K562 (cell line): Measurements from ENCODE around the gene TBX1. TPM values are rescaled to one million over a fixed set of nuclear protein-coding genes. Genes with fewer than 3 reads are reported as not detected.

Source experiments
- BRD4 ChIP-seq: fragments of 200-600 bp; sonication (generic); IDR thresholded peaks from 2 replicates; pipeline ENCODE4 v1.6.1; 2017; ENCODE audit warnings: inconsistent platforms
- CBFA2T2 ChIP-seq: fragments of 450-650 bp; conservative IDR thresholded peaks from 2 replicates; pipeline ENCODE4 v1.6.1; 2017; ENCODE audit warnings: mild to moderate bottlenecking
- GABPB1 ChIP-seq: sonication (generic); formaldehyde crosslinking; IDR thresholded peaks from 2 replicates; pipeline ENCODE4 v1.8.0; 2022; ENCODE audit warnings: mild to moderate bottlenecking, missing genetic modification reagents
- KDM1A ChIP-seq, 2 experiments: fragments of 450-650 bp; IDR thresholded peaks; 2 replicates each; pipeline ENCODE4 v1.6.1; 2016; ENCODE audit warnings: mild to moderate bottlenecking in 2 of 2
- KLF1 ChIP-seq: fragments of 450-650 bp; IDR thresholded peaks from 2 replicates; pipeline ENCODE4 v1.6.1; 2016; ENCODE audit warnings: missing genetic modification characterization, missing compliant biosample characterization
- NONO ChIP-seq, 2 experiments: fragments of 200-400 bp in 1 of 2; fragments of 450-650 bp in 1 of 2; formaldehyde crosslinking in 1 of 2; IDR thresholded peaks; 2 replicates each; pipeline ENCODE4 v1.6.1; 2017; ENCODE audit warnings: low read depth in 2 of 2, mild to moderate bottlenecking in 2 of 2, moderate library complexity in 2 of 2, low read length in 1 of 2
- NRF1 ChIP-seq, 2 experiments: fragments of 450-650 bp; IDR thresholded peaks in 1 of 2; conservative IDR thresholded peaks in 1 of 2; 2 replicates each; pipeline ENCODE4 v1.6.1; 2014; ENCODE audit warnings: mild to moderate bottlenecking in 2 of 2
- PCBP2 ChIP-seq: fragments of 200-400 bp; formaldehyde crosslinking; IDR thresholded peaks from 2 replicates; pipeline ENCODE4 v1.6.1; 2018; ENCODE audit warnings: low read length, low read depth, mild to moderate bottlenecking, moderate library complexity; ENCODE audit not compliant: poor library complexity, severe bottlenecking
- PHB ChIP-seq: fragments of 250-450 bp; sonication (Bioruptor Pico); IDR thresholded peaks from 2 replicates; pipeline ENCODE4 v1.5.0; 2021
- POLR2H ChIP-seq: IDR thresholded peaks from 2 replicates; pipeline ENCODE4 v1.6.1; 2016; ENCODE audit warnings: missing genetic modification characterization, low read depth, mild to moderate bottlenecking, control low read depth, missing compliant biosample characterization, moderate library complexity
- RAD21 ChIP-seq, 2 experiments: fragments of 250-450 bp in 1 of 2; fragments of 450-650 bp in 1 of 2; sonication (Bioruptor Pico) in 1 of 2; formaldehyde crosslinking in 1 of 2; IDR thresholded peaks in 1 of 2; conservative IDR thresholded peaks in 1 of 2; 2 replicates each; pipeline versions ENCODE4 v1.4.0 to v1.8.0; 2020 to 2022; ENCODE audit warnings: mild to moderate bottlenecking in 2 of 2, moderate library complexity in 1 of 2
- RBFOX2 ChIP-seq: fragments of 200-400 bp; formaldehyde crosslinking; IDR thresholded peaks from 2 replicates; pipeline ENCODE4 v1.6.1; 2017; ENCODE audit warnings: low read depth, mild to moderate bottlenecking, low read length, moderate library complexity
- SMARCA5 ChIP-seq: fragments of 450-650 bp; IDR thresholded peaks from 2 replicates; pipeline ENCODE4 v1.6.1; 2016
- ZNF384 ChIP-seq: IDR thresholded peaks from 2 replicates; pipeline ENCODE4 v1.6.1; 2012; ENCODE audit warnings: low read depth, low read length, improper control_type of control experiment
- ZNF76 ChIP-seq: fragments of 250-450 bp; sonication (Bioruptor Pico); IDR thresholded peaks from 2 replicates; pipeline ENCODE4 v1.4.0; 2020; ENCODE audit warnings: mild to moderate bottlenecking, moderate library complexity, borderline replicate concordance
- polyA plus RNA-seq, 8 experiments: library from polyadenylated mRNA; depleted of rRNA in 4 of 8; stranded (reverse) in 5 of 8; unstranded in 3 of 8; fragments of >200 nt; fragmentation: Nextera tagmentation in 2 of 8; fragmentation: Illumina TruSeq in 1 of 8; extraction: Ambion mirVana in 2 of 8; extraction: Trizol in 1 of 8; gene quantifications; 2 replicates each; pipeline versions ENCODE4 v1.2.1 to v1.2.3, GENCODE V29; 2011 to 2014; ENCODE audit warnings: inconsistent platforms in 1 of 8, missing spikeins in 1 of 8
- total RNA-seq, 7 experiments: library from RNA; depleted of rRNA in 6 of 7; stranded (reverse); fragments of >200 nt in 6 of 7; fragmentation: Illumina TruSeq in 2 of 7; extraction: Trizol in 2 of 7; gene quantifications; 2 replicates each; pipeline versions ENCODE4 v1.2.1 to v1.2.3, GENCODE V29; 2011 to 2021; ENCODE audit warnings: low replicate concordance in 1 of 7
- TF ChIP-seq, protein P1 (sequence below): fragments of 250-450 bp; sonication (Bioruptor Pico); IDR thresholded peaks from 2 replicates; pipeline ENCODE4 v1.9.0; 2021; ENCODE audit warnings: mild to moderate bottlenecking, inconsistent platforms
- TF ChIP-seq, protein P2 (sequence below): fragments of 250-450 bp; sonication (Bioruptor Pico); IDR thresholded peaks from 2 replicates; pipeline ENCODE4 v1.8.0; 2021; ENCODE audit warnings: mild to moderate bottlenecking, moderate library complexity
- TF ChIP-seq, protein P3 (sequence below): fragments of 450-650 bp; formaldehyde crosslinking; IDR thresholded peaks from 2 replicates; pipeline ENCODE4 v1.4.0; 2020; ENCODE audit warnings: mild to moderate bottlenecking, mixed read lengths
- TF ChIP-seq, protein P4 (sequence below): fragments of 450-650 bp; IDR thresholded peaks from 2 replicates; pipeline ENCODE4 v1.6.1; 2016; ENCODE audit warnings: antibody characterized with exemption
- TF ChIP-seq, protein P5 (sequence below): fragments of 450-650 bp; IDR thresholded peaks from 2 replicates; pipeline ENCODE4 v1.6.1; 2018; ENCODE audit warnings: mild to moderate bottlenecking, low read depth; ENCODE audit not compliant: partially characterized antibody

Gene TBX1
- total and polyA plus RNA-seq, 9 of the 15 experiments (the other 6 are each of a cell fraction or from before 2014, with no cell fraction given): 0.07 to 35.0 (median 3.9) TPM

DNA sequence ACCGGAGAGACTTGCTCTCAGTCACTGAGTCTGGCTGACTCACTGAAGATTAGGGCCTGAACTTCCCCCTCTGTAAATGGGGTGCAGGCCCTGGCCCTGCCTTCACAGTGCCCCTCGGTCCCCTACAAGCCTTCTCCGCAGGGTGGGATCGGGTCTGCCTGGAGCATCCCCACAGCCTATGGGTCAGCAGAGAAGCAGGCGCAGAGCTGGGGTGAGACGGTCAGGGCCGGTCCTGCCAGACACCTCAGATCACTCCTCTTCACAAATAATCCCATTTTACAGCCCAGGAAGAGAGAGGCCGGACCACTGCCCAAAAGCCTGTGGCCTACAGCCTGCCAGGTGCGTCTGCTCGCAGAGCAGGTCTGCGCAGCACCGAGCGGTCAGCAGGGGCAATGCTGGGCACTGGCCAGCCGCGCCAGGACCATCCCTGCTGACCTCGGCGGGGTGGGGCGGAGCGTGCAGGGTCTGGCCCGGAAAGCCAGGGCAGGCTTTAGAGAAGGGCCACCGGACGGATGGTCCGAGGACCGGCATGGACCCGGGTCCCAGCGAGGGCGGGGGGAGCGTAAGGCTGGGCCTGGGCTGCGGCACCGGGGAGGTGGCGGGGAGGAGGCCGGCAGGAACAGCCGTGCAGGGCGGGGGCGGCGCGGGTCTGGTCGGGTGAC, 46.8 kb upstream of the TBX1 start (continued):
- TF ChIP-seq NRF1 (conservative IDR thresholded peaks at IDR 0.05 in 1 of 2, IDR thresholded peaks at IDR 0.05 in 1 of 2) (peak; percentile 18 to 36; a peak in 2 of 4 replicates), PCBP2 (no peak), ZNF384 (no peak), GABPB1 (CRISPR knock-in tag) (no peak), CBFA2T2 (no peak), BRD4 (no peak), SMARCA5 (peak; percentile 97), ZNF76 (CRISPR knock-in tag) (no peak), KDM1A (IDR thresholded peaks at IDR 0.05) (no peak), RBFOX2 (no peak; the same call in 1 of the 2 replicates), KLF1 (tag) (peak; percentile 68), NONO (IDR thresholded peaks at IDR 0.05; ENCODE audit: low read depth in 2 of 2, low read length in 1 of 2) (no peak), POLR2H (tag) (no peak), PHB (no peak), RAD21 (CRISPR knock-in tag; conservative IDR thresholded peaks at IDR 0.05 in 1 of 2, IDR thresholded peaks at IDR 0.05 in 1 of 2) (no peak)
- TF ChIP-seq, protein P1, sequence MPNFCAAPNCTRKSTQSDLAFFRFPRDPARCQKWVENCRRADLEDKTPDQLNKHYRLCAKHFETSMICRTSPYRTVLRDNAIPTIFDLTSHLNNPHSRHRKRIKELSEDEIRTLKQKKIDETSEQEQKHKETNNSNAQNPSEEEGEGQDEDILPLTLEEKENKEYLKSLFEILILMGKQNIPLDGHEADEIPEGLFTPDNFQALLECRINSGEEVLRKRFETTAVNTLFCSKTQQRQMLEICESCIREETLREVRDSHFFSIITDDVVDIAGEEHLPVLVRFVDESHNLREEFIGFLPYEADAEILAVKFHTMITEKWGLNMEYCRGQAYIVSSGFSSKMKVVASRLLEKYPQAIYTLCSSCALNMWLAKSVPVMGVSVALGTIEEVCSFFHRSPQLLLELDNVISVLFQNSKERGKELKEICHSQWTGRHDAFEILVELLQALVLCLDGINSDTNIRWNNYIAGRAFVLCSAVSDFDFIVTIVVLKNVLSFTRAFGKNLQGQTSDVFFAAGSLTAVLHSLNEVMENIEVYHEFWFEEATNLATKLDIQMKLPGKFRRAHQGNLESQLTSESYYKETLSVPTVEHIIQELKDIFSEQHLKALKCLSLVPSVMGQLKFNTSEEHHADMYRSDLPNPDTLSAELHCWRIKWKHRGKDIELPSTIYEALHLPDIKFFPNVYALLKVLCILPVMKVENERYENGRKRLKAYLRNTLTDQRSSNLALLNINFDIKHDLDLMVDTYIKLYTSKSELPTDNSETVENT: peak; percentile 55; the same call in 1 of the 2 replicates
- TF ChIP-seq, protein P2, sequence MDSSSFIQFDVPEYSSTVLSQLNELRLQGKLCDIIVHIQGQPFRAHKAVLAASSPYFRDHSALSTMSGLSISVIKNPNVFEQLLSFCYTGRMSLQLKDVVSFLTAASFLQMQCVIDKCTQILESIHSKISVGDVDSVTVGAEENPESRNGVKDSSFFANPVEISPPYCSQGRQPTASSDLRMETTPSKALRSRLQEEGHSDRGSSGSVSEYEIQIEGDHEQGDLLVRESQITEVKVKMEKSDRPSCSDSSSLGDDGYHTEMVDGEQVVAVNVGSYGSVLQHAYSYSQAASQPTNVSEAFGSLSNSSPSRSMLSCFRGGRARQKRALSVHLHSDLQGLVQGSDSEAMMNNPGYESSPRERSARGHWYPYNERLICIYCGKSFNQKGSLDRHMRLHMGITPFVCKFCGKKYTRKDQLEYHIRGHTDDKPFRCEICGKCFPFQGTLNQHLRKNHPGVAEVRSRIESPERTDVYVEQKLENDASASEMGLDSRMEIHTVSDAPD (CRISPR knock-in tag): peak; percentile 36; the same call in 1 of the 2 replicates
- TF ChIP-seq, protein P3, sequence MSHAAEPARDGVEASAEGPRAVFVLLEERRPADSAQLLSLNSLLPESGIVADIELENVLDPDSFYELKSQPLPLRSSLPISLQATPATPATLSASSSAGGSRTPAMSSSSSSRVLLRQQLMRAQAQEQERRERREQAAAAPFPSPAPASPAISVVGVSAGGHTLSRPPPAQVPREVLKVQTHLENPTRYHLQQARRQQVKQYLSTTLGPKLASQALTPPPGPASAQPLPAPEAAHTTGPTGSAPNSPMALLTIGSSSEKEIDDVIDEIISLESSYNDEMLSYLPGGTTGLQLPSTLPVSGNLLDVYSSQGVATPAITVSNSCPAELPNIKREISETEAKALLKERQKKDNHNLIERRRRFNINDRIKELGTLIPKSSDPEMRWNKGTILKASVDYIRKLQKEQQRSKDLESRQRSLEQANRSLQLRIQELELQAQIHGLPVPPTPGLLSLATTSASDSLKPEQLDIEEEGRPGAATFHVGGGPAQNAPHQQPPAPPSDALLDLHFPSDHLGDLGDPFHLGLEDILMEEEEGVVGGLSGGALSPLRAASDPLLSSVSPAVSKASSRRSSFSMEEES (CRISPR knock-in tag): no peak
- TF ChIP-seq, protein P4, sequence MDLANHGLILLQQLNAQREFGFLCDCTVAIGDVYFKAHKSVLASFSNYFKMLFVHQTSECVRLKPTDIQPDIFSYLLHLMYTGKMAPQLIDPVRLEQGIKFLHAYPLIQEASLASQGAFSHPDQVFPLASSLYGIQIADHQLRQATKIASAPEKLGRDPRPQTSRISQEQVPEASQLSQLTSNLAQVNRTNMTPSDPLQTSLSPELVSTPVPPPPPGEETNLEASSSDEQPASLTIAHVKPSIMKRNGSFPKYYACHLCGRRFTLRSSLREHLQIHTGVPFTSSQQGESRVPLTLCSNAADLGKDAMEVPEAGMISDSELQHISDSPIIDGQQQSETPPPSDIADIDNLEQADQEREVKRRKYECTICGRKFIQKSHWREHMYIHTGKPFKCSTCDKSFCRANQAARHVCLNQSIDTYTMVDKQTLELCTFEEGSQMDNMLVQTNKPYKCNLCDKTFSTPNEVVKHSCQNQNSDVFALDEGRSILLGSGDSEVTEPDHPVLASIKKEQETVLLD: peak; percentile 46; the same call in 1 of the 2 replicates
- TF ChIP-seq, protein P5, sequence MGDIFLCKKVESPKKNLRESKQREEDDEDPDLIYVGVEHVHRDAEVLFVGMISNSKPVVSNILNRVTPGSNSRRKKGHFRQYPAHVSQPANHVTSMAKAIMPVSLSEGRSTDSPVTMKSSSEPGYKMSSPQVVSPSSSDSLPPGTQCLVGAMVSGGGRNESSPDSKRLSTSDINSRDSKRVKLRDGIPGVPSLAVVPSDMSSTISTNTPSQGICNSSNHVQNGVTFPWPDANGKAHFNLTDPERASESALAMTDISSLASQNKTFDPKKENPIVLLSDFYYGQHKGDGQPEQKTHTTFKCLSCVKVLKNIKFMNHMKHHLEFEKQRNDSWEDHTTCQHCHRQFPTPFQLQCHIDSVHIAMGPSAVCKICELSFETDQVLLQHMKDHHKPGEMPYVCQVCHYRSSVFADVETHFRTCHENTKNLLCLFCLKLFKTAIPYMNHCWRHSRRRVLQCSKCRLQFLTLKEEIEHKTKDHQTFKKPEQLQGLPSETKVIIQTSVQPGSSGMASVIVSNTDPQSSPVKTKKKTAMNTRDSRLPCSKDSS: no peak
